Body of pancreas (tissue), 4 donors: ENCODE results near the gene SLC44A1.

Experiments
- POLR2A ChIP-seq, 3 donors: fragments of 450-650 bp; IDR thresholded peaks; one replicate each; pipeline ENCODE4 v1.6.1; 2016; ENCODE audit warnings: antibody characterized with exemption in 3 of 3, mild to moderate bottlenecking in 2 of 3
- TF ChIP-seq, protein P1 (sequence below), 7 experiments: fragments of 450-650 bp in 4 of 7; fragments of 200-600 bp in 3 of 7; sonication (generic) in 3 of 7; IDR thresholded peaks; one replicate each; pipeline ENCODE4 v1.5.1; 2016 to 2019; ENCODE audit warnings: antibody characterized with exemption in 7 of 7

DNA sequence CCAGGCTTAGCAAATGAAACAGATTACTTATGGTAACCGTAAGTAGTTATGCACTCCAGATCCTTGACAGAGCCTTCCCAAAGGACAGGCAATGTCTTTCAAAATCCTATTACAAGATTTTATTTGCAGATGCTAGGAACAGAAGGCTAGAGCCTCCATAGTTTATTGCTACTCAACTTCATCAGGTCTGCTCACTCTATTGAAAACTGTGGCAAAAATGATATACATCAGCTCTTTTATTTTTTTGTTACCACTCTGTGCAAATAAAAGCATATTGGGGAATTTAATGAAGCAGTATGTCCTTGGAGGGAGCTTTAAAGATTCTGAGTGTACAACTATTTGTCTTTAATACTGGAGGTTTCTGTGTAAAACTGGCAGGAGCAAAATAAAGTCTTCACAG, 46.5 kb downstream of the SLC44A1 start:
- TF ChIP-seq, protein P1, sequence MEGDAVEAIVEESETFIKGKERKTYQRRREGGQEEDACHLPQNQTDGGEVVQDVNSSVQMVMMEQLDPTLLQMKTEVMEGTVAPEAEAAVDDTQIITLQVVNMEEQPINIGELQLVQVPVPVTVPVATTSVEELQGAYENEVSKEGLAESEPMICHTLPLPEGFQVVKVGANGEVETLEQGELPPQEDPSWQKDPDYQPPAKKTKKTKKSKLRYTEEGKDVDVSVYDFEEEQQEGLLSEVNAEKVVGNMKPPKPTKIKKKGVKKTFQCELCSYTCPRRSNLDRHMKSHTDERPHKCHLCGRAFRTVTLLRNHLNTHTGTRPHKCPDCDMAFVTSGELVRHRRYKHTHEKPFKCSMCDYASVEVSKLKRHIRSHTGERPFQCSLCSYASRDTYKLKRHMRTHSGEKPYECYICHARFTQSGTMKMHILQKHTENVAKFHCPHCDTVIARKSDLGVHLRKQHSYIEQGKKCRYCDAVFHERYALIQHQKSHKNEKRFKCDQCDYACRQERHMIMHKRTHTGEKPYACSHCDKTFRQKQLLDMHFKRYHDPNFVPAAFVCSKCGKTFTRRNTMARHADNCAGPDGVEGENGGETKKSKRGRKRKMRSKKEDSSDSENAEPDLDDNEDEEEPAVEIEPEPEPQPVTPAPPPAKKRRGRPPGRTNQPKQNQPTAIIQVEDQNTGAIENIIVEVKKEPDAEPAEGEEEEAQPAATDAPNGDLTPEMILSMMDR (IDR thresholded peaks at IDR 0.05), result no peak
- TF ChIP-seq POLR2A (IDR thresholded peaks at IDR 0.05), result no peak
